Measurements from ENCODE around the gene GUSB. TPM values are rescaled to one million over a fixed set of nuclear protein-coding genes. Genes with fewer than 3 reads are reported as not detected.

Gene GUSB
- polyA plus RNA-seq, 2 of the 4 experiments (the other 2 are of a cell fraction) = 32.3 TPM

DNA sequence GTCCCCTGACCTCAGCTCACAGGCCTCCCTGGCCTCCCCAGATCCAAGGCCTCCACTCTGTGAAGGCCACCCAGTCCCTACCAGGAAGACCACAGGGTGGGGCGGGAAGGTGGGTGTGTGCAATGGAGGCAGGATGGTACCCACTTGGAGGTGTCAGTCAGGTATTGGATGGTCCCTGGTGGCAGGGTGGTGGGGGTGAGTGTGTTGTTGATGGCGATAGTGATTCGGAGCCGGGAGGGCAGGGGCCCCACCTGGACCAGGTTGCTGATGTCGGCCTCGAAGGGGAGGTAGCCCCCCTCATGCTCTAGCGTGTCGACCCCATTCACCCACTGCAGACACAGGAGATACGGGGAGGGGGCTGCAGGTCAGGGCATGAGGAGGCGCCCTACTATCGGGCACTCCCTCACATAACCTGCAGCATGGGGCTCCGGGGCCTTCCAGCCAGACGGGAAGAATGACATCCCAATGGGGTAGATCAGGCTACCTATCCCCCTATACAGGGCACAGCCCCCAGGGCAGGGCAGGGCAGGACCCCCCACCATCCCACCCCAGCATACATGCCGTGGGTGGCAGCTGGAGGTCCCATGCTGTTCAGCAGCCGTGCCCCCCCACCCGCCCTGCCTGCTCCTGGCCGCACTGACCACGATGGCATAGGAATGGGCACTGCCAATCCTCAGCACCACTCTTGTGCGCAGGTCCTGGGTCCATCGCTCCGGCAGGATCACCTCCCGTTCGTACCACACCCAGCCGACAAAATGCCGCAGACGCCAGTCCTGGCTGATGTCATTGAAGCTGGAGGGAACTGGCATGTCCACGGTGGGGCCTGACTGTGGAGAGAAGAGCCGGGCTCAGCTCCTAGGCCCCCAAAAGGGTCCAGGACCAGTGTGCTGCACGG lies 2.2 kb downstream of the GUSB start (continued):
- TF ChIP-seq CHD2 (IDR thresholded peaks at IDR 0.05; ENCODE audit: low read length, partially characterized antibody) (no peak), HDAC2 (IDR thresholded peaks at IDR 0.05) (no peak), SMC3 (IDR thresholded peaks at IDR 0.05) (no peak), CBX2 (IDR thresholded peaks at IDR 0.05; ENCODE audit: borderline replicate concordance, low read depth) (no peak)

DNA sequence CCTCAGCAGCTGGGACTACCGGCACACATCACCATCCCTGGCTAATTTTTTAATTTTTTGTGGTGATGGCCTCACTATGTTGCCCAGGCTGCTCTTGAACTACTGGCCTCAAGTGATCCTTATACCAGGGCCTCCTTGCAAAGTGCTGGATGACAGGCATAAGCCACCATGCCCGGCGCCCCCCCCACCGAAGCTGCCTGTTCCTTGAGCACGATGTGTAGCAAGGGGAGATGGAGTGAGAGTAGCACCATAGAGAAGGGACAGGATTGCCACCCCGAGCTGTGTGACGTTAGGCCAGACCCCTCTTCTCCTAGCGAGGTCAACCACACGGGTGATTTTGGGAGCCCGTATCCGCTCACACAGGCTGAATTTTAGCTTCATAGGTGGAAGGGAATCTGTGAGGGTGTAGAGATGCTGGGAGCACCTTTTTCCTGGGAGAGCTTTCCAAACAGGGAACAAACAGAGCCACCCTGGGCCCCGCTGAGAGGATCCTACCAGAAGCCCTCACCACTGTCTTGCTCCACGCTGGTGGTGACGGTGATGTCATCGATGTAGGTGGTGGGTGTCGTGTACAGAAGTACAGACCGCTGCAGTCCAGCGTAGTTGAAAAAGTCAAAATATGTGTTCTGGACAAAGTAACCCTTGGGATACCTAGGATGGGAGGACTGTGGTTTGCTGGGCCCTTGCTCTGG lies 3.0 kb downstream of the GUSB start:
- no peaks in the 10 kb centered on the region for H3K9me3 ChIP-seq
- TF ChIP-seq MAFK (IDR thresholded peaks at IDR 0.05; ENCODE audit: partially characterized antibody) = no peak
- POLR2A ChIA-PET = no interaction called here
- H3K4me3 ChIP-seq = no peak overlapping the region
- FAIRE-seq (no peak), DNase-seq (ENCODE audit: low read depth in 1 of 2, low spot score in 1 of 2) (no peak), ATAC-seq (no peak)
- peaks cover 17% of the 10 kb centered on the region for H3K4me1 ChIP-seq
- no peak overlapping the region for H3K27ac ChIP-seq
- WGBS (ENCODE audit: missing lambda C conversion rate) = 96% methylated on average over 18 of the region's 18 CpGs
- CTCF ChIA-PET = interaction anchor here (1.0 kb wide), 1 partner anchor 15 kb away, joined by 3 read pairs; no protein-coding TSS in a partner anchor
- H3K4me2 ChIP-seq = no peak overlapping the region

DNA sequence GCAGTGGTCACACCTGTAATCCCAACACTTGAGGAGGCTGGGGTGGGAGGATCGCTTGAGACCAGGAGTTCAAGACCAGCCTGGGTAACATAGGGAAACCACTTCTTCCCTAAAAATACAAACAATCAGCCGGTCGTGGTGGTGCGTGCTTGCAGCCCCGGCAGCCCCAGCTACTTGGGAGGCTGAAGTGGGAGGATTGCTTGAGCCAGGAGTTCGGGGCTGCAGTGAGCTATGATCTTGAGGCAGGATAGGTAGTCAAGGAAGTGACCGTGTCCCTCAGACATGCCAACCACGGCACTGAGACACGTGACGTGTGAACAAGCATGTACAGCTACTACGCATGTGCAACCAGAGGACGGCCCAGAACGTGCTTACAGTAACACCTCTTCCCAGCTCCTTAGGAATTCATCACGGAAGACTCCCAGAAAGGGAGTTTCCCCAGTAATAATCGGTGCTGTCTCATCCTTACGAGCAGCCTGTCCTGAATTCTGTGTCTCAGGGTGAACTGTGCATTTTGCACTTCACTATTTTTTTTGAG lies 5.3 kb downstream of the GUSB start:
- 96% methylated on average over 16 of the region's 16 CpGs for WGBS (ENCODE audit: missing lambda C conversion rate)
- Histone ChIP-seq H3K4me3 (no peak overlapping the region), H3K27ac (no peak overlapping the region), H3K4me2 (no peak overlapping the region), H3K4me1 (peaks cover 9% of the 10 kb centered on the region; the same call in 1 of the 3 replicates), H3K9me3 (no peaks in the 10 kb centered on the region)
- TF ChIP-seq POLR2A (IDR thresholded peaks at IDR 0.05; ENCODE audit: low read length) (no peak), JUNB (IDR thresholded peaks at IDR 0.05) (no peak), FOSL2 (IDR thresholded peaks at IDR 0.05) (no peak), FOSL2 (CRISPR knock-in tag; IDR thresholded peaks at IDR 0.05) (no peak), HDAC2 (IDR thresholded peaks at IDR 0.05) (no peak), SREBF2 (IDR thresholded peaks at IDR 0.05) (no peak), RCOR1 (IDR thresholded peaks at IDR 0.05; ENCODE audit: low read depth, low read length) (no peak), POLR2AphosphoS2 (conservative IDR thresholded peaks at IDR 0.05; ENCODE audit: low read length) (no peak), MYC (IDR thresholded peaks at IDR 0.05; ENCODE audit: borderline replicate concordance, low read length) (no peak), HOXB13 (CRISPR knock-in tag; IDR thresholded peaks at IDR 0.05; ENCODE audit: low read depth) (no peak), JUN (IDR thresholded peaks at IDR 0.05) (no peak), GATA3 (IDR thresholded peaks at IDR 0.05; ENCODE audit: borderline replicate concordance) (no peak), HOXB5 (CRISPR knock-in tag; IDR thresholded peaks at IDR 0.05) (no peak), BHLHE40 (IDR thresholded peaks at IDR 0.05; ENCODE audit: low read depth, low read length) (no peak), FOSB (CRISPR knock-in tag; IDR thresholded peaks at IDR 0.05) (no peak), EP300 (IDR thresholded peaks at IDR 0.05) (no peak)
- TF ChIP-seq, protein P1, sequence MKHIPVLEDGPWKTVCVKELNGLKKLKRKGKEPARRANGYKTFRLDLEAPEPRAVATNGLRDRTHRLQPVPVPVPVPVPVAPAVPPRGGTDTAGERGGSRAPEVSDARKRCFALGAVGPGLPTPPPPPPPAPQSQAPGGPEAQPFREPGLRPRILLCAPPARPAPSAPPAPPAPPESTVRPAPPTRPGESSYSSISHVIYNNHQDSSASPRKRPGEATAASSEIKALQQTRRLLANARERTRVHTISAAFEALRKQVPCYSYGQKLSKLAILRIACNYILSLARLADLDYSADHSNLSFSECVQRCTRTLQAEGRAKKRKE (CRISPR knock-in tag; IDR thresholded peaks at IDR 0.05; ENCODE audit: low read depth) = no peak
- TF ChIP-seq, protein P2, sequence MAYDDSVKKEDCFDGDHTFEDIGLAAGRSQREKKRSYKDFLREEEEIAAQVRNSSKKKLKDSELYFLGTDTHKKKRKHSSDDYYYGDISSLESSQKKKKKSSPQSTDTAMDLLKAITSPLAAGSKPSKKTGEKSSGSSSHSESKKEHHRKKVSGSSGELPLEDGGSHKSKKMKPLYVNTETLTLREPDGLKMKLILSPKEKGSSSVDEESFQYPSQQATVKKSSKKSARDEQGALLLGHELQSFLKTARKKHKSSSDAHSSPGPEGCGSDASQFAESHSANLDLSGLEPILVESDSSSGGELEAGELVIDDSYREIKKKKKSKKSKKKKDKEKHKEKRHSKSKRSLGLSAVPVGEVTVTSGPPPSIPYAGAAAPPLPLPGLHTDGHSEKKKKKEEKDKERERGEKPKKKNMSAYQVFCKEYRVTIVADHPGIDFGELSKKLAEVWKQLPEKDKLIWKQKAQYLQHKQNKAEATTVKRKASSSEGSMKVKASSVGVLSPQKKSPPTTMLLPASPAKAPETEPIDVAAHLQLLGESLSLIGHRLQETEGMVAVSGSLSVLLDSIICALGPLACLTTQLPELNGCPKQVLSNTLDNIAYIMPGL (CRISPR knock-in tag; IDR thresholded peaks at IDR 0.05; ENCODE audit: borderline replicate concordance) = no peak
- TF ChIP-seq, protein P3, sequence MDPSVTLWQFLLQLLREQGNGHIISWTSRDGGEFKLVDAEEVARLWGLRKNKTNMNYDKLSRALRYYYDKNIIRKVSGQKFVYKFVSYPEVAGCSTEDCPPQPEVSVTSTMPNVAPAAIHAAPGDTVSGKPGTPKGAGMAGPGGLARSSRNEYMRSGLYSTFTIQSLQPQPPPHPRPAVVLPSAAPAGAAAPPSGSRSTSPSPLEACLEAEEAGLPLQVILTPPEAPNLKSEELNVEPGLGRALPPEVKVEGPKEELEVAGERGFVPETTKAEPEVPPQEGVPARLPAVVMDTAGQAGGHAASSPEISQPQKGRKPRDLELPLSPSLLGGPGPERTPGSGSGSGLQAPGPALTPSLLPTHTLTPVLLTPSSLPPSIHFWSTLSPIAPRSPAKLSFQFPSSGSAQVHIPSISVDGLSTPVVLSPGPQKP (IDR thresholded peaks at IDR 0.05; ENCODE audit: low read depth, low read length) = no peak
- CTCF ChIA-PET = interaction anchor here (0.6 to 1.2 kb wide), 2 partner anchors 12 to 540 kb away, joined by 3 read pairs; no protein-coding TSS in a partner anchor
- no peak for FAIRE-seq
- DNase-seq (ENCODE audit: low read depth in 1 of 2, low spot score in 1 of 2) = no peak
- POLR2A ChIA-PET = no interaction called here
- ATAC-seq = no peak
